Fibroblast of lung (primary cell): ENCODE results near the gene PLPPR4. TPM values are rescaled to one million over a fixed set of nuclear protein-coding genes. Genes with fewer than 3 reads are reported as not detected.

Source experiments
- DNase-seq, 2 donors: peaks; one replicate each; pipeline versions ENCODE4 v3.0.0 to v3.0.0-alpha.2; 2010; ENCODE audit warnings: low read depth in 2 of 2
- H2AFZ ChIP-seq: 2 replicates; pipeline ENCODE4 v1.5.1; 2012; ENCODE audit warnings: low read length, control low read depth, inconsistent platforms
- H3K27ac ChIP-seq: 2 replicates; pipeline ENCODE4 v1.5.1; 2011; ENCODE audit warnings: low read length, control low read depth; ENCODE audit not compliant: insufficient read depth
- H3K27me3 ChIP-seq: 2 replicates; pipeline ENCODE4 v1.5.1; 2011; ENCODE audit warnings: mild to moderate bottlenecking, low read length; ENCODE audit not compliant: control insufficient read depth, insufficient read depth
- H3K36me3 ChIP-seq: 2 replicates; pipeline ENCODE4 v1.5.1; 2011; ENCODE audit warnings: low read length; ENCODE audit not compliant: control insufficient read depth, insufficient read depth
- H3K4me1 ChIP-seq: 2 replicates; pipeline ENCODE4 v1.5.1; 2011; ENCODE audit warnings: low read length; ENCODE audit not compliant: control insufficient read depth, insufficient read depth; ENCODE audit errors: extremely low read depth
- H3K4me2 ChIP-seq: 2 replicates; pipeline ENCODE4 v1.5.1; 2011; ENCODE audit warnings: low read length, control low read depth; ENCODE audit not compliant: insufficient read depth; ENCODE audit errors: extremely low read depth
- H3K4me3 ChIP-seq, 4 experiments: fragments of 200-600 bp in 1 of 4; sonication (generic) in 1 of 4; replicated peaks in 1 of 4; 2 replicates each; pipeline ENCODE4 v1.5.1; 2011 to 2016; ENCODE audit warnings: low read length in 4 of 4, low read depth in 3 of 4, mild to moderate bottlenecking in 3 of 4, control low read depth in 2 of 4, inconsistent platforms in 1 of 4, mixed read lengths in 1 of 4; ENCODE audit not compliant: insufficient read depth in 1 of 4; ENCODE audit errors: control extremely low read depth in 1 of 4
- H3K79me2 ChIP-seq: 2 replicates; pipeline ENCODE4 v1.5.1; 2012; ENCODE audit warnings: mild to moderate bottlenecking, low read length, inconsistent platforms; ENCODE audit not compliant: control insufficient read depth, insufficient read depth
- H3K9ac ChIP-seq: 2 replicates; pipeline ENCODE4 v1.5.1; 2011; ENCODE audit warnings: mild to moderate bottlenecking, low read length, control low read depth; ENCODE audit not compliant: insufficient read depth
- H3K9me3 ChIP-seq: 2 replicates; pipeline ENCODE4 v1.5.1; 2012; ENCODE audit warnings: low read depth, low read length; ENCODE audit not compliant: control insufficient read depth, insufficient read depth
- H4K20me1 ChIP-seq: 2 replicates; pipeline ENCODE4 v1.5.1; 2011; ENCODE audit warnings: low read length; ENCODE audit not compliant: control insufficient read depth, insufficient read depth; ENCODE audit errors: extremely low read depth
- CTCF ChIP-seq, 2 donors: IDR thresholded peaks in 1 of 2; conservative IDR thresholded peaks in 1 of 2; 1 replicate in 1 of 2; 2 replicates in 1 of 2; pipeline ENCODE4 v1.5.1; 2011 to 2012; ENCODE audit warnings: low read length in 2 of 2, control low read depth in 1 of 2, inconsistent platforms in 1 of 2, low read depth in 1 of 2, mild to moderate bottlenecking in 1 of 2
- EZH2 ChIP-seq: IDR thresholded peaks from 2 replicates; pipeline ENCODE4 v1.5.1; 2012; ENCODE audit warnings: low read length, control low read depth, mild to moderate bottlenecking; ENCODE audit errors: missing control alignments
- polyA plus RNA-seq, 2 donors: library from polyadenylated mRNA; depleted of rRNA in 1 of 2; stranded (reverse) in 1 of 2; unstranded in 1 of 2; fragments of >200 nt; gene quantifications; 2 replicates each; pipeline ENCODE4 v1.2.1, GENCODE V29; 2011 to 2012; ENCODE audit warnings: missing spikeins in 1 of 2
- total RNA-seq: library from RNA; depleted of rRNA; stranded (reverse); fragments of >200 nt; gene quantifications from 2 replicates; pipeline ENCODE4 v1.2.1, GENCODE V29; 2014

Gene PLPPR4
- total and polyA plus RNA-seq, 2 donors (not counting 1 experiment from before 2014, with no cell fraction given) = 7.1 to 101 TPM

- no peak overlapping the region for H3K27ac ChIP-seq
- no peak overlapping the region for H2AFZ ChIP-seq
- H3K4me3 ChIP-seq = no peak overlapping the region
- no peaks in the 10 kb centered on the region for H3K4me1 ChIP-seq
- H3K79me2 ChIP-seq = no peaks in the 10 kb centered on the region
- no peaks in the 10 kb centered on the region for H3K27me3 ChIP-seq
- DNase-seq = peak in 1 of 2 donors; percentile 63
- no peak overlapping the region for H3K9ac ChIP-seq
- no peak for TF ChIP-seq CTCF (conservative IDR thresholded peaks at IDR 0.05 in 1 of 2, IDR thresholded peaks at IDR 0.05 in 1 of 2; ENCODE audit: low read depth in 1 of 2, low read length in 2 of 2)
- TF ChIP-seq EZH2 = no peak
- no peak overlapping the region for H3K4me2 ChIP-seq
- H3K36me3 ChIP-seq = no peaks in the 10 kb centered on the region
- H3K9me3 ChIP-seq = no peaks in the 10 kb centered on the region
- no peaks in the 10 kb centered on the region for H4K20me1 ChIP-seq
These were observed 28.6 kb downstream of the PLPPR4 start for GRCh38 chr1:99292886-99293285.

GRCh38 chr1:99297923-99298322 lies 33.6 kb downstream of the PLPPR4 start:
- H3K4me1 ChIP-seq = no peaks in the 10 kb centered on the region
- TF ChIP-seq CTCF (conservative IDR thresholded peaks at IDR 0.05 in 1 of 2, IDR thresholded peaks at IDR 0.05 in 1 of 2; ENCODE audit: low read depth in 1 of 2, low read length in 2 of 2) = no peak
- TF ChIP-seq EZH2 = no peak

GRCh38 chr1:99304725-99305282 lies 40.5 kb downstream of the PLPPR4 start:
- no peaks in the 10 kb centered on the region for H3K36me3 ChIP-seq
- H3K4me3 ChIP-seq = no peak overlapping the region
- no peaks in the 10 kb centered on the region for H3K27me3 ChIP-seq
- H4K20me1 ChIP-seq = no peaks in the 10 kb centered on the region
- H3K27ac ChIP-seq = no peak overlapping the region
- H3K9me3 ChIP-seq = no peaks in the 10 kb centered on the region
- H3K9ac ChIP-seq = no peak overlapping the region
- TF ChIP-seq CTCF (conservative IDR thresholded peaks at IDR 0.05 in 1 of 2, IDR thresholded peaks at IDR 0.05 in 1 of 2; ENCODE audit: low read depth in 1 of 2, low read length in 2 of 2) (no peak), EZH2 (no peak)
- H3K4me1 ChIP-seq = no peaks in the 10 kb centered on the region
- H3K4me2 ChIP-seq = no peak overlapping the region
- DNase-seq = no peak
- no peak overlapping the region for H2AFZ ChIP-seq
- no peaks in the 10 kb centered on the region for H3K79me2 ChIP-seq

More at GRCh38 chr1:99297923-99298322, 33.6 kb downstream of the PLPPR4 start:
- Histone ChIP-seq H3K9me3 (no peaks in the 10 kb centered on the region), H3K27ac (no peak overlapping the region), H3K4me3 (no peak overlapping the region), H3K4me2 (no peak overlapping the region), H3K36me3 (no peaks in the 10 kb centered on the region), H4K20me1 (no peaks in the 10 kb centered on the region), H3K27me3 (no peaks in the 10 kb centered on the region), H2AFZ (no peak overlapping the region), H3K9ac (no peak overlapping the region), H3K79me2 (no peaks in the 10 kb centered on the region)
- DNase-seq = peak in 1 of 2 donors; percentile 14
